GM06990 (cell line): Measurements from ENCODE around the gene ACSS1.
A peak's percentile ranks its signal among the peaks of the same experiment; 100 is the strongest.

Experiments
- DNase-seq: peaks from one replicate; pipeline ENCODE4 v3.0.0-alpha.2; 2011; ENCODE audit not compliant: insufficient read length; ENCODE audit errors: extremely low read depth
- H3K27me3 ChIP-seq: replicated peaks from 2 replicates; pipeline ENCODE4 v1.6.0; 2011; ENCODE audit warnings: low read length; ENCODE audit not compliant: control insufficient read depth, insufficient read depth
- H3K36me3 ChIP-seq: 2 replicates; pipeline ENCODE4 v1.5.1; 2011; ENCODE audit warnings: low read length; ENCODE audit not compliant: control insufficient read depth, insufficient read depth
- H3K4me3 ChIP-seq: replicated peaks from 2 replicates; pipeline ENCODE4 v1.5.1; 2011; ENCODE audit warnings: low read depth, mild to moderate bottlenecking, control low read depth, low read length
- CTCF ChIP-seq: IDR thresholded peaks from 2 replicates; pipeline ENCODE4 v1.5.1; 2011; ENCODE audit warnings: low read length, control low read depth, mild to moderate bottlenecking, inconsistent platforms; ENCODE audit not compliant: insufficient read depth, poor library complexity, severe bottlenecking

ACSS1 gene

GRCh38 chr20:25036331-25036936, 21.5 kb downstream of the ACSS1 start:
- Histone ChIP-seq H3K27me3 (no peaks in the 10 kb centered on the region), H3K4me3 (peak overlapping the region; percentile 31), H3K36me3 (no peaks in the 10 kb centered on the region; the same call in 1 of the 2 replicates)
- no peak for TF ChIP-seq CTCF
- DNase-seq, result no peak

GRCh38 chr20:25035921-25036320, 22.0 kb downstream of the ACSS1 start:
- H3K36me3 ChIP-seq, result no peaks in the 10 kb centered on the region; the same call in 1 of the 2 replicates
- no peaks in the 10 kb centered on the region for H3K27me3 ChIP-seq
- H3K4me3 ChIP-seq, result peak overlapping the region; percentile 31
- no peak for TF ChIP-seq CTCF
- DNase-seq, result no peak

- H3K4me3 ChIP-seq, result no peak overlapping the region
- no peak for DNase-seq
- no peak for TF ChIP-seq CTCF
- H3K27me3 ChIP-seq, result no peaks in the 10 kb centered on the region
- H3K36me3 ChIP-seq, result peaks cover 4% of the 10 kb centered on the region; the same call in 1 of the 2 replicates
Observed at GRCh38 chr20:25033924-25034300, 24.0 kb downstream of the ACSS1 start.

- no peak for DNase-seq
Observed at GRCh38 chr20:25033265-25033923, 24.5 kb downstream of the ACSS1 start.

GRCh38 chr20:25032478-25033264, 25.3 kb downstream of the ACSS1 start:
- H3K36me3 ChIP-seq, result peaks cover 4% of the 10 kb centered on the region; the same call in 1 of the 2 replicates
- no peak for TF ChIP-seq CTCF
- H3K4me3 ChIP-seq, result no peak overlapping the region
- H3K27me3 ChIP-seq, result no peaks in the 10 kb centered on the region
- DNase-seq, result no peak

More at GRCh38 chr20:25033265-25033923, 24.5 kb downstream of the ACSS1 start:
- Histone ChIP-seq H3K4me3 (no peak overlapping the region), H3K27me3 (no peaks in the 10 kb centered on the region), H3K36me3 (peaks cover 4% of the 10 kb centered on the region; the same call in 1 of the 2 replicates)
- no peak for TF ChIP-seq CTCF
